GM12865 (cell line): ENCODE data around the gene HNRNPAB.
A peak's percentile ranks its signal among the peaks of the same experiment; 100 is the strongest.

ENCODE experiments used
- DNase-seq: peaks from one replicate; pipeline ENCODE4 v3.0.0; 2010; ENCODE audit warnings: low read depth
- H3K4me3 ChIP-seq: 2 replicates; pipeline ENCODE4 v1.5.1; 2011; ENCODE audit warnings: mild to moderate bottlenecking, low read depth, low read length, control low read depth
- CTCF ChIP-seq: IDR thresholded peaks from 2 replicates; pipeline ENCODE4 v1.5.1; 2011; ENCODE audit warnings: low read length, control low read depth, low read depth, inconsistent platforms; ENCODE audit not compliant: insufficient read depth; ENCODE audit errors: missing control alignments

HNRNPAB gene

GRCh38 chr5:178204182-178204934 lies at the start of gene HNRNPAB:
Gene HNRNPAB, plus strand, starts transcription at chr5:178204533. Its CDS starts 305 bp downstream, at chr5:178204838.
- peak within 1 kb of the TSS; percentile 92 for H3K4me3 ChIP-seq
- DNase-seq: peak; percentile 98
- TF ChIP-seq CTCF: no peak

DNA sequence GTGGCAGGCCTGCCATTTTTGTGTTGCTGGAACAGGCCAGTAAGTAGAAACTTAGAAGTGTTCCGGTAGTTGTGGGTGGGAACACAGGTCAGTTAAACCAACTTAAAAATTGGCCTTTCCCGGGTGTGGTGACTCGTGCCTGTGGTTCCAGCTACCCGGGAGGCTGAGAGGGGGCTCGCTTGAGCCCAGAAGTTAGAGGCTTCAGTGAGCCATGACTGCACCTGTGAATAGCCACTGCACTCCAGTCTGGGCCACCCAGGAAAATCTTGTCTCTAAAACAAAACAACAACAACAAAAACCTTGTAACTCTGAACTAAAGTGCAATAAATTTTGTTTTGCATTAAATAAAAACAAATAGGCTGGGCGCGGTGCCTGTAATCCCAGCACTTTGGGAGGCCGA lies 49.3 kb upstream of the HNRNPAB start:
- DNase-seq: no peak
- TF ChIP-seq CTCF: no peak

DNA sequence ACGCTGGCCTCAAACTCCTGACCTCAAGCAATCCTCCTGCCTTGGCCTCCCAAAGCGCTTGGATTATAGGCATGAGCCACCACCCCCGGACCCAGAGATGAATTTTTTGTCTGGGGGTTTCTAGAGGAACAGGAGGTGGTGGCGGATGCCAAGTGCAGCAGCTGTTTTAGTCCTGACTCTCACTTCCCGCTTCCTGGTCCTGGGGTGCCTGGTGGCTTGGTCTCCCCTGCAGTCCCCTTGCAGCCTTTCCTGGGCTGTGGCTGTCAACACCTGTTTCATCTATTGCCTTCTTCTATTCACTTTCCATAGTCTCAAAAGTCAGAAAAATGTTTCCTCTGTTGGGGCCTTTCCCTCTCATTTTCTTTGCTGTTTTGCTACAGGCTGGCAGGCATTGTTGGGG lies 44.2 kb upstream of the HNRNPAB start:
- no peak for DNase-seq

More for the DNA sequence above, 49.3 kb upstream of the HNRNPAB start:
- no peak overlapping the region for H3K4me3 ChIP-seq

DNA sequence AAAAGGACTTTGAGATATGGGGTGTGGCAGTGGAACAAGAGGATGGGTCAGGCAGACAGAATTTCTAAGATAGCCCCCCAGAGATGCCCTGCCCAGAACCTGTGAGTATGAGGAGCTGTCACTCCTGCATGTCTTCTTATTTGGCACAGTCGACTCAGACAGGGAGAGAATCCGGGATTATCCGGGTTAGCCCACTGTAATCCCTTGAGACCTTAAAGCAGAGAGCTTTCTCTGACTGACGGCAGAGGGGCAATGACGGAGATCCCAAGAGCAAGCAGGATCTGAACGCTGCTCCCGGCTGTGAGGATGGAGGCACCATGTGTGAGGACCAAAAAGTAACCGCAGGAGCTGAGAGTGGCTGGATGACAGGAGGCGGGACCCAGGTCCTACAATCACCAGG lies 41.9 kb upstream of the HNRNPAB start:
- H3K4me3 ChIP-seq: no peak overlapping the region
- no peak for TF ChIP-seq CTCF
- no peak for DNase-seq

More for the DNA sequence above, 44.2 kb upstream of the HNRNPAB start:
- TF ChIP-seq CTCF: no peak
- H3K4me3 ChIP-seq: no peak overlapping the region

- DNase-seq: peak; percentile 88
- no peak overlapping the region for H3K4me3 ChIP-seq
- peak; percentile 100 for TF ChIP-seq CTCF
These were observed 40.3 kb upstream of the HNRNPAB start for GRCh38 chr5:178163772-178164735.

DNA sequence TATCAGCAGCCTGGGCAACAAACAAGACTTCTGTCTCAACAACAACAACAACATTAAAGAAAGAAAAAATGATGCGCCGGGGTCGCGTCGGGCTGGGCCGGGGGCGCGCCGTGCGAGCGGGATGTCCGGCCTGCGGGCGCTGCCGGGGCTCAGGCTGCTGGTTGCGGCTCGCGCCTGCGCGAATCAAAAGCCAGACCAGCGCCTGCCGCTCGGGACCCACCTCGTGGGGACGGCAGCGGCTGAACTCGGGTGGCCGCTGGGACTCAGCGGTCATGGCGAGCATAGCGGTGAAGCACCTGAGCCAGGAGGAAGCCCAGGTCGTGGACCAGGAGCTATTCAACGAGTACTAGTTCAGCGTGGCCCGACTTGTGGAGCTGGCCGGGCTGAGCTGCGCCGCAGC lies 38.8 kb upstream of the HNRNPAB start:
- TF ChIP-seq CTCF: no peak
- no peak overlapping the region for H3K4me3 ChIP-seq
- DNase-seq: no peak
